Measurements from ENCODE around the gene TRAF3IP1. TPM values are rescaled to one million over a fixed set of nuclear protein-coding genes. Genes with fewer than 3 reads are reported as not detected.

TRAF3IP1 gene
- polyA plus RNA-seq, 1 donor from 2014 or later = 12.5 TPM

DNA sequence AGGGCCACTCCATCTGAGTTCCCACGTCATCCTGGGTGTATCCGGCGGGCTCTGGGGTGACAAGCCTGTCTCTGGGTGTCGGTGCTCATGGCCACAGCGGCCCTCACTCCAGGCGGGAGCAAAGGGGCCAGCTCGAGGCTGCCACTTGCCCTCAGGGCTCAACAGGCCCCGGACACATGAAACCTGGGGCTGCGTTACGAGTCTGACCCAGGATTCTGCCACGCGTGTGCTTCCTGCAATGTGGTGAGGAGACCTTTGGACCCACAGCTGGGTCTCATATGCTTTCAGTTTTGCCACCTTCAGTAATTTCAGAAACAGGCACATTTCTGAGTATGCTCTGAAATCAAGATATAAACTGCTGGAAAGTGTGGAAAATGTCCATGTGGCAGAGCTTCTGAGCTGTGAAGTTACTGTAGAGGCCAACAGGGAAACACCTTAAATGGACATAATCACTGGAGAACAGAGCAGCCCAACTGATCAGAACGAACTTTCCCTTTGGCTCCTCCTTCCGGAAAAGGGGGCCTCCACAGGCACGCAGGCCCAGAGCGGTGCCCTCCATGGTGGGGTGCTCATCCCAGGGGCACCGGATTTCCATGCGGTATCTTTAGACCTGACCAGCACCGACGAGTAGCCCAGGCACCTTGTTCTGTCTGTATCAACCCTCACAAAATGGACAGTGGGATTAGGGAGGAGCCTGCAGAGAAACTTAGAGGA is 46.0 kb upstream of the TRAF3IP1 start:
- Histone ChIP-seq H3K4me3 (ENCODE audit: low read length) (no peak overlapping the region), H3K9me2 (ENCODE audit: insufficient read depth, low read length) (no peaks in the 10 kb centered on the region), H2AFZ (ENCODE audit: low read depth, low read length) (no peak overlapping the region), H3K79me2 (replicated peaks; ENCODE audit: insufficient read depth, low read length) (no peaks in the 10 kb centered on the region), H3F3A (ENCODE audit: insufficient read depth, low read length, poor library complexity, severe bottlenecking) (no peaks in the 10 kb centered on the region), H3K4me2 (ENCODE audit: low read length) (no peak overlapping the region), H4K20me1 (ENCODE audit: insufficient read depth) (no peaks in the 10 kb centered on the region), H3K36me3 (ENCODE audit: insufficient read depth, low read length) (no peaks in the 10 kb centered on the region), H3K9me3 (ENCODE audit: low read length) (no peaks in the 10 kb centered on the region), H3K9ac (ENCODE audit: low read length) (no peak overlapping the region), H3K27me3 (ENCODE audit: insufficient read depth, low read depth, low read length) (no peaks in the 10 kb centered on the region), H3K27ac (ENCODE audit: low read length) (no peak overlapping the region)
- TF ChIP-seq TAF1 (IDR thresholded peaks at IDR 0.05; ENCODE audit: low read depth) (no peak), POLR2AphosphoS5 (IDR thresholded peaks at IDR 0.05) (no peak), MXI1 (conservative IDR thresholded peaks at IDR 0.05; ENCODE audit: poor library complexity, severe bottlenecking) (no peak), EP300 (conservative IDR thresholded peaks at IDR 0.05; ENCODE audit: poor library complexity, severe bottlenecking) (no peak), EZH2 (IDR thresholded peaks at IDR 0.05; ENCODE audit: borderline replicate concordance, insufficient read depth, low read length, poor library complexity, severe bottlenecking) (no peak), SMC3 (conservative IDR thresholded peaks at IDR 0.05; ENCODE audit: poor library complexity) (no peak), RAD21 (conservative IDR thresholded peaks at IDR 0.05) (no peak)
- TF ChIP-seq, protein P1, sequence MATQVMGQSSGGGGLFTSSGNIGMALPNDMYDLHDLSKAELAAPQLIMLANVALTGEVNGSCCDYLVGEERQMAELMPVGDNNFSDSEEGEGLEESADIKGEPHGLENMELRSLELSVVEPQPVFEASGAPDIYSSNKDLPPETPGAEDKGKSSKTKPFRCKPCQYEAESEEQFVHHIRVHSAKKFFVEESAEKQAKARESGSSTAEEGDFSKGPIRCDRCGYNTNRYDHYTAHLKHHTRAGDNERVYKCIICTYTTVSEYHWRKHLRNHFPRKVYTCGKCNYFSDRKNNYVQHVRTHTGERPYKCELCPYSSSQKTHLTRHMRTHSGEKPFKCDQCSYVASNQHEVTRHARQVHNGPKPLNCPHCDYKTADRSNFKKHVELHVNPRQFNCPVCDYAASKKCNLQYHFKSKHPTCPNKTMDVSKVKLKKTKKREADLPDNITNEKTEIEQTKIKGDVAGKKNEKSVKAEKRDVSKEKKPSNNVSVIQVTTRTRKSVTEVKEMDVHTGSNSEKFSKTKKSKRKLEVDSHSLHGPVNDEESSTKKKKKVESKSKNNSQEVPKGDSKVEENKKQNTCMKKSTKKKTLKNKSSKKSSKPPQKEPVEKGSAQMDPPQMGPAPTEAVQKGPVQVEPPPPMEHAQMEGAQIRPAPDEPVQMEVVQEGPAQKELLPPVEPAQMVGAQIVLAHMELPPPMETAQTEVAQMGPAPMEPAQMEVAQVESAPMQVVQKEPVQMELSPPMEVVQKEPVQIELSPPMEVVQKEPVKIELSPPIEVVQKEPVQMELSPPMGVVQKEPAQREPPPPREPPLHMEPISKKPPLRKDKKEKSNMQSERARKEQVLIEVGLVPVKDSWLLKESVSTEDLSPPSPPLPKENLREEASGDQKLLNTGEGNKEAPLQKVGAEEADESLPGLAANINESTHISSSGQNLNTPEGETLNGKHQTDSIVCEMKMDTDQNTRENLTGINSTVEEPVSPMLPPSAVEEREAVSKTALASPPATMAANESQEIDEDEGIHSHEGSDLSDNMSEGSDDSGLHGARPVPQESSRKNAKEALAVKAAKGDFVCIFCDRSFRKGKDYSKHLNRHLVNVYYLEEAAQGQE (IDR thresholded peaks at IDR 0.05; ENCODE audit: borderline replicate concordance) = no peak
- TF ChIP-seq, protein P2, sequence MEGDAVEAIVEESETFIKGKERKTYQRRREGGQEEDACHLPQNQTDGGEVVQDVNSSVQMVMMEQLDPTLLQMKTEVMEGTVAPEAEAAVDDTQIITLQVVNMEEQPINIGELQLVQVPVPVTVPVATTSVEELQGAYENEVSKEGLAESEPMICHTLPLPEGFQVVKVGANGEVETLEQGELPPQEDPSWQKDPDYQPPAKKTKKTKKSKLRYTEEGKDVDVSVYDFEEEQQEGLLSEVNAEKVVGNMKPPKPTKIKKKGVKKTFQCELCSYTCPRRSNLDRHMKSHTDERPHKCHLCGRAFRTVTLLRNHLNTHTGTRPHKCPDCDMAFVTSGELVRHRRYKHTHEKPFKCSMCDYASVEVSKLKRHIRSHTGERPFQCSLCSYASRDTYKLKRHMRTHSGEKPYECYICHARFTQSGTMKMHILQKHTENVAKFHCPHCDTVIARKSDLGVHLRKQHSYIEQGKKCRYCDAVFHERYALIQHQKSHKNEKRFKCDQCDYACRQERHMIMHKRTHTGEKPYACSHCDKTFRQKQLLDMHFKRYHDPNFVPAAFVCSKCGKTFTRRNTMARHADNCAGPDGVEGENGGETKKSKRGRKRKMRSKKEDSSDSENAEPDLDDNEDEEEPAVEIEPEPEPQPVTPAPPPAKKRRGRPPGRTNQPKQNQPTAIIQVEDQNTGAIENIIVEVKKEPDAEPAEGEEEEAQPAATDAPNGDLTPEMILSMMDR (IDR thresholded peaks at IDR 0.05; ENCODE audit: poor library complexity, severe bottlenecking) = no peak

DNA sequence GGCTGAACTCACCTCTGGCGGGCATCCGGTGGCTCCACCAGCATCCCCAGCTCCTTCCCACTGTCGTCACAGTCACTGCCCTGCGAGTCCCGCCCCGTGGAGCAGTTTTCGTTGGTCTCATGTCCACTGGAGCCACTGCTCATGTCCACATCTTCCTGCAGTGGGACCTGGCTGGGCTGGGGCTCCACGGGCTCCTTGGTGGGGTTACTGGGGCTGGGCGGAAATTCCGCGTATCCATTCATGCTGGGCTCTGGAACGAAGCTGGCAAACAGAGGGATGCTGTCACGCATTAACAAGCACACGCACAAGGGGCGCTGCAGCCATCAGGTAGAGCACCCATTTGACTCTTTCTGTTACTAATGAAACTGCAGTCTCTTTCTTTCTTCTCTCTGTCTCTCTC is 42.6 kb upstream of the TRAF3IP1 start:
- Histone ChIP-seq H3K4me2 (ENCODE audit: low read length) (no peak overlapping the region), H3F3A (ENCODE audit: insufficient read depth, low read length, poor library complexity, severe bottlenecking) (no peaks in the 10 kb centered on the region), H3K79me2 (replicated peaks; ENCODE audit: insufficient read depth, low read length) (no peaks in the 10 kb centered on the region), H3K27me3 (ENCODE audit: insufficient read depth, low read depth, low read length) (no peaks in the 10 kb centered on the region), H4K20me1 (ENCODE audit: insufficient read depth) (no peaks in the 10 kb centered on the region), H2AFZ (ENCODE audit: low read depth, low read length) (no peak overlapping the region), H3K4me3 (ENCODE audit: low read length) (no peak overlapping the region), H3K9me2 (ENCODE audit: insufficient read depth, low read length) (no peaks in the 10 kb centered on the region), H3K9ac (ENCODE audit: low read length) (no peak overlapping the region), H3K27ac (ENCODE audit: low read length) (no peak overlapping the region), H3K36me3 (ENCODE audit: insufficient read depth, low read length) (no peaks in the 10 kb centered on the region), H3K9me3 (ENCODE audit: low read length) (no peaks in the 10 kb centered on the region)
- TF ChIP-seq TAF1 (IDR thresholded peaks at IDR 0.05; ENCODE audit: low read depth) (no peak), SMC3 (conservative IDR thresholded peaks at IDR 0.05; ENCODE audit: poor library complexity) (no peak), MXI1 (conservative IDR thresholded peaks at IDR 0.05; ENCODE audit: poor library complexity, severe bottlenecking) (no peak), POLR2AphosphoS5 (IDR thresholded peaks at IDR 0.05) (no peak), EP300 (conservative IDR thresholded peaks at IDR 0.05; ENCODE audit: poor library complexity, severe bottlenecking) (no peak)
- TF ChIP-seq, protein P2 (IDR thresholded peaks at IDR 0.05; ENCODE audit: poor library complexity, severe bottlenecking) = peak; percentile 26
- TF ChIP-seq, protein P1 (IDR thresholded peaks at IDR 0.05; ENCODE audit: borderline replicate concordance) = no peak

Measured in neural cell (in vitro differentiated cells).